K562 treated with DMSO at 1 percent for 48 hours (cell line): ENCODE results near the gene MC4R. TPM values are rescaled to one million over a fixed set of nuclear protein-coding genes. Genes with fewer than 3 reads are reported as not detected.

ENCODE experiments used
- total RNA-seq: library from RNA; unstranded; fragments of 300-600 nt; gene quantifications from 2 replicates; pipeline ENCODE4 v1.2.3, GENCODE V29; 2022; ENCODE audit warnings: low replicate concordance; ENCODE audit errors: extremely low read depth

The MC4R gene
- not detected in 2 replicates for total RNA-seq

DNA sequence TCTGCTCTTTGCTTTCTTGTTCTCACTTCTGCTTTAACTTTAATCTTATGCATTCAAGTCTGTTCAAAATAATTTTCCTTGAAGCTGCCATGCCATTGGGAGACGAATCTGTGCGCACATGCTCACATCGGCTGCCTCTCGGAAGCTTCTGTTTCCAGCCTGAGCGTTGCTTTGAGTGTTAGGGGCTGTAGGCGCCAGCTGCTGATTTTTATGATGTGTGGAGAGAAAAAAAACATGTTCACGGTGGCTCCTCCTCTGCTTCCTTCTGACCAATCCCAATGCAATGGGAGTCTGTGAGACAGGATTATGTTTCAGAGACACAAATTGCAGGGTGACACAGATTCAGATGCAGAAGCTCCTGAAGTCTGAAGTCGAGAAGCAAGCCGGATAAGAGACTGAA is at the start of gene MC4R:
Gene MC4R (minus strand): TSS at position 180 of the 400 bp plus-strand sequence. CDS start 426 bp downstream, outside the sequence.

